Nasal cavity respiratory epithelium epithelial cell of viscerocranial mucosa (primary cell): Measurements from ENCODE around the gene MID1IP1. TPM values are rescaled to one million over a fixed set of nuclear protein-coding genes. Genes with fewer than 3 reads are reported as not detected.

Experiments used
- total RNA-seq: library from RNA; depleted of rRNA; stranded (reverse); fragments of >200 nt; gene quantifications from 2 replicates; pipeline ENCODE4 v1.2.3, GENCODE V29; 2014

Gene MID1IP1
- total RNA-seq, result 67.4 and 138 TPM in 2 replicates

GRCh38 chrX:38800981-38801845 is at the start of gene MID1IP1:
Gene MID1IP1, plus strand, starts transcription at chrX:38801459. Its CDS starts 3,488 bp downstream, at chrX:38804947.

Other genes starting within 250 kb of the MID1IP1 start
- gene TSPAN7, start 239.9 kb upstream of the MID1IP1 start, total RNA-seq, result 0.64 and 0.68 TPM in 2 replicates